HL-60 (cell line): ENCODE results near the gene CELA3A.
A peak's percentile ranks its signal among the peaks of the same experiment; 100 is the strongest.

Source experiments
- DNase-seq, 2 experiments: peaks; one replicate each; pipeline ENCODE4 v3.0.0-alpha.2; 2010 to 2020; ENCODE audit warnings: low read depth in 1 of 2, low spot score in 1 of 2
- H3K27ac ChIP-seq: fragments of 250-450 bp; sonication (Bioruptor Pico); replicated peaks from 2 replicates; pipeline ENCODE4 v1.5.1; 2020; ENCODE audit warnings: mild to moderate bottlenecking, moderate library complexity
- H3K27me3 ChIP-seq: fragments of 250-450 bp; sonication (Bioruptor Pico); 2 replicates; pipeline ENCODE4 v1.5.1; 2021; ENCODE audit warnings: mild to moderate bottlenecking, moderate library complexity; ENCODE audit not compliant: insufficient read depth, poor library complexity, severe bottlenecking
- H3K4me3 ChIP-seq: replicated peaks from 2 replicates; pipeline ENCODE4 v1.5.1; 2011; ENCODE audit warnings: mild to moderate bottlenecking, control low read depth, low read length; ENCODE audit not compliant: insufficient read depth
- GABPA ChIP-seq: IDR thresholded peaks from 2 replicates; pipeline ENCODE4 v1.6.1; 2012; ENCODE audit warnings: low read depth
- POLR2AphosphoS5 ChIP-seq: IDR thresholded peaks from 2 replicates; pipeline ENCODE4 v1.6.1; 2012; ENCODE audit warnings: low read depth
- SPI1 ChIP-seq: IDR thresholded peaks from 2 replicates; pipeline ENCODE4 v1.6.1; 2012; ENCODE audit warnings: low read depth, mild to moderate bottlenecking, borderline replicate concordance
- TF ChIP-seq, protein P1 (sequence below): IDR thresholded peaks from 2 replicates; pipeline ENCODE4 v1.6.1; 2012; ENCODE audit warnings: low read depth; ENCODE audit not compliant: insufficient replicate concordance
- TF ChIP-seq, protein P2 (sequence below): IDR thresholded peaks from one replicate; pipeline ENCODE4 v1.5.1; 2011; ENCODE audit warnings: low read length, control low read depth, inconsistent platforms; ENCODE audit not compliant: insufficient read depth

CELA3A gene

DNA sequence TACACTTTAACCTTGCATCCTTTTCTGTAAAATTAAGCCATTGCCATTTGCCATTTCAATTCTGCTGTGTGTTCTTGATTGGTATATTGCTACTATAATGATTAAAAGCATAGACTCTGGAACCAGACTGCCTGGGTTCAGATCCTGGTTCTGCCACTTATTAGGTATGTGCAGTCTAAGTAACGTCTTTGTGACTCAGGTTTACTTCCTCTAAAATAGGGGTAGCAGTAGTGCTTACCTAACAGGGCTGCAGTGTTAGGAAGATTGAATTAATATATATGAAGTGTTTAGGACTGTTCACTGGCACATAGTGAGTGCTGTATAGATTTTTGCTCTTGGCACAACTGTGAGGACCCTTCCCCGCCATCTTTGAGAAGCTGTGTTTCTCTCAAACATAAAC, 55.5 kb downstream of the CELA3A start:
- H3K27me3 ChIP-seq = no peaks in the 10 kb centered on the region
- DNase-seq = peak in 1 of 2 experiments; percentile 15
- TF ChIP-seq POLR2AphosphoS5 (no peak), GABPA (no peak), SPI1 (no peak)
- TF ChIP-seq, protein P1, sequence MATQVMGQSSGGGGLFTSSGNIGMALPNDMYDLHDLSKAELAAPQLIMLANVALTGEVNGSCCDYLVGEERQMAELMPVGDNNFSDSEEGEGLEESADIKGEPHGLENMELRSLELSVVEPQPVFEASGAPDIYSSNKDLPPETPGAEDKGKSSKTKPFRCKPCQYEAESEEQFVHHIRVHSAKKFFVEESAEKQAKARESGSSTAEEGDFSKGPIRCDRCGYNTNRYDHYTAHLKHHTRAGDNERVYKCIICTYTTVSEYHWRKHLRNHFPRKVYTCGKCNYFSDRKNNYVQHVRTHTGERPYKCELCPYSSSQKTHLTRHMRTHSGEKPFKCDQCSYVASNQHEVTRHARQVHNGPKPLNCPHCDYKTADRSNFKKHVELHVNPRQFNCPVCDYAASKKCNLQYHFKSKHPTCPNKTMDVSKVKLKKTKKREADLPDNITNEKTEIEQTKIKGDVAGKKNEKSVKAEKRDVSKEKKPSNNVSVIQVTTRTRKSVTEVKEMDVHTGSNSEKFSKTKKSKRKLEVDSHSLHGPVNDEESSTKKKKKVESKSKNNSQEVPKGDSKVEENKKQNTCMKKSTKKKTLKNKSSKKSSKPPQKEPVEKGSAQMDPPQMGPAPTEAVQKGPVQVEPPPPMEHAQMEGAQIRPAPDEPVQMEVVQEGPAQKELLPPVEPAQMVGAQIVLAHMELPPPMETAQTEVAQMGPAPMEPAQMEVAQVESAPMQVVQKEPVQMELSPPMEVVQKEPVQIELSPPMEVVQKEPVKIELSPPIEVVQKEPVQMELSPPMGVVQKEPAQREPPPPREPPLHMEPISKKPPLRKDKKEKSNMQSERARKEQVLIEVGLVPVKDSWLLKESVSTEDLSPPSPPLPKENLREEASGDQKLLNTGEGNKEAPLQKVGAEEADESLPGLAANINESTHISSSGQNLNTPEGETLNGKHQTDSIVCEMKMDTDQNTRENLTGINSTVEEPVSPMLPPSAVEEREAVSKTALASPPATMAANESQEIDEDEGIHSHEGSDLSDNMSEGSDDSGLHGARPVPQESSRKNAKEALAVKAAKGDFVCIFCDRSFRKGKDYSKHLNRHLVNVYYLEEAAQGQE = no peak
- TF ChIP-seq, protein P2, sequence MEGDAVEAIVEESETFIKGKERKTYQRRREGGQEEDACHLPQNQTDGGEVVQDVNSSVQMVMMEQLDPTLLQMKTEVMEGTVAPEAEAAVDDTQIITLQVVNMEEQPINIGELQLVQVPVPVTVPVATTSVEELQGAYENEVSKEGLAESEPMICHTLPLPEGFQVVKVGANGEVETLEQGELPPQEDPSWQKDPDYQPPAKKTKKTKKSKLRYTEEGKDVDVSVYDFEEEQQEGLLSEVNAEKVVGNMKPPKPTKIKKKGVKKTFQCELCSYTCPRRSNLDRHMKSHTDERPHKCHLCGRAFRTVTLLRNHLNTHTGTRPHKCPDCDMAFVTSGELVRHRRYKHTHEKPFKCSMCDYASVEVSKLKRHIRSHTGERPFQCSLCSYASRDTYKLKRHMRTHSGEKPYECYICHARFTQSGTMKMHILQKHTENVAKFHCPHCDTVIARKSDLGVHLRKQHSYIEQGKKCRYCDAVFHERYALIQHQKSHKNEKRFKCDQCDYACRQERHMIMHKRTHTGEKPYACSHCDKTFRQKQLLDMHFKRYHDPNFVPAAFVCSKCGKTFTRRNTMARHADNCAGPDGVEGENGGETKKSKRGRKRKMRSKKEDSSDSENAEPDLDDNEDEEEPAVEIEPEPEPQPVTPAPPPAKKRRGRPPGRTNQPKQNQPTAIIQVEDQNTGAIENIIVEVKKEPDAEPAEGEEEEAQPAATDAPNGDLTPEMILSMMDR = no peak
- no peak overlapping the region for H3K27ac ChIP-seq
- no peak overlapping the region for H3K4me3 ChIP-seq

DNA sequence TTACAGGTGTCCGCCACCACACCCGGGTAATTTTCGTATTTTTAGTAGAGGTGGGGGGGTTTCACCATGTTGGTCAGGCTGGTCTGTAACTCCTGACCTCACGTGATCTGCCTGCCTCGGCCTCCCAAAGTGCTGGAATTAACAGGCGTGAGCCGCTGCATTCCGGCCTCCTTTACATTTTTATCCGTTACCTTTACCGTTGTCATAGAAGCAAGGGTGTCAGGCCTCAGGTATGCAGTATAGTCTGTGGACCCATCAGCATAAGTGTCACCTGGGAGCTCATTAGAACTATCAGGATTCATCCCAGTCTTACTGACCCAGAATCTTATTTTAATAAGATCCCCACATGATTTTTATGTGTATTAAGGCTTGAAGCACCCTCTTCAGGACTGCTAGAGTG, 56.4 kb downstream of the CELA3A start:
- Histone ChIP-seq H3K27ac (no peak overlapping the region), H3K4me3 (no peak overlapping the region), H3K27me3 (no peaks in the 10 kb centered on the region)
- TF ChIP-seq GABPA = no peak
- TF ChIP-seq, protein P2 = no peak
- no peak for TF ChIP-seq POLR2AphosphoS5
- TF ChIP-seq, protein P1 = no peak
- DNase-seq = no peak
